ENCODE data around the gene TUSC7.

- TF ChIP-seq REST (tag by site-specific recombination; IDR thresholded peaks at IDR 0.05) (no peak), CTCF (tag by site-specific recombination; IDR thresholded peaks at IDR 0.05) (no peak), ZNF423 (tag by site-specific recombination; IDR thresholded peaks at IDR 0.05) (no peak), INSM2 (tag by site-specific recombination; IDR thresholded peaks at IDR 0.05) (no peak), ZNF521 (tag by site-specific recombination; IDR thresholded peaks at IDR 0.05) (no peak), BCL11A (tag by site-specific recombination; IDR thresholded peaks at IDR 0.05; ENCODE audit: low read depth) (no peak), YY1 (tag by site-specific recombination; IDR thresholded peaks at IDR 0.05) (no peak), ZNF416 (tag by site-specific recombination; IDR thresholded peaks at IDR 0.05) (no peak), SALL2 (tag by site-specific recombination; IDR thresholded peaks at IDR 0.05; ENCODE audit: borderline replicate concordance) (no peak), ZNF645 (tag by site-specific recombination; IDR thresholded peaks at IDR 0.05) (no peak), ZXDB (tag by site-specific recombination; IDR thresholded peaks at IDR 0.05) (no peak), SETDB1 (IDR thresholded peaks at IDR 0.05; ENCODE audit: insufficient read length, low read length) (no peak), ZNF133 (tag by site-specific recombination; IDR thresholded peaks at IDR 0.05) (no peak), ZNF292 (tag by site-specific recombination; IDR thresholded peaks at IDR 0.05; ENCODE audit: borderline replicate concordance, low read depth) (no peak)
These were observed 8.0 kb downstream of the TUSC7 start for GRCh38 chr3:116717566-116717965.

Data from HEK293 (cell line).